Measurements from ENCODE around the gene PTGIR. TPM values are rescaled to one million over a fixed set of nuclear protein-coding genes. Genes with fewer than 3 reads are reported as not detected.
"Not testable (repeated sequence)": the region's sequence is repeated elsewhere in the genome, so short reads cannot be mapped to it uniquely, and the experiment has no call there.

Gene PTGIR
- total and polyA plus RNA-seq, 2 donors (not counting 1 experiment from before 2014, with no cell fraction given) = 16.5 to 27.8 TPM

DNA sequence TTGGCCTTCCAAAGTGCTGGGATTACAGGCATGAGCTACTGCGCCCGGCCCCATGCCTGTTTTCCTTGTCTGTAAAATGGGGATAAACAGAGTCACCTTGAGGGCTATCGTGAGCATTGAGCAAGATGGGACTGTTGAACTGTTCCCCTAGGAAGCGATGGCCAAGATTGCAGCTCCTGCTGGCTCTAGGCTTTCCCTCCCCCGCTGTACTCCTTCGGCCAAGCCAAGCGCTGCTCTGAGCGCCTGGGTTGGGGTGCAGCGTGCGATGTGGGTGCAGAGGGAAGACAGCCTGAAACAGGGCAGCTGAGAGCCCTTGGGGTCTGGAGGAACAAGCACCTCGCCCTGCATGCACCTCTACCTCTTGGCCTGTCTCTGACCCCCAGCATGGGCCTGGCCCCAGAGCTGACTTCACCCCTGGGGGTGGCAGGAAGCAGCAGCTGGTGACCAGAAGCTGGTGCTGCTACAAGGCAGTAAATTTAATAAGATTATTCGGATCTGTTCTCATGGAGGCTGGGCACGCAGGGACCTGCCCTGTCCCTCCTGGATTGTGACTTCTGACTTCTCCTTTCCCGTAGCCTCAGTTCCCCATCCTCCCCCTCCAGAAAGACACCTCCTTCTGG, 5.8 kb upstream of the PTGIR start:
- Histone ChIP-seq H3K36me3 (ENCODE audit: control insufficient read depth, insufficient read depth, low read length) (no peaks in the 10 kb centered on the region), H3K79me2 (ENCODE audit: control insufficient read depth, insufficient read depth, low read length) (no peaks in the 10 kb centered on the region), H4K20me1 (ENCODE audit: control insufficient read depth, extremely low read depth, insufficient read depth, low read length) (no peaks in the 10 kb centered on the region), H3K27me3 (ENCODE audit: control insufficient read depth, insufficient read depth, low read length) (no peaks in the 10 kb centered on the region), H3K9me3 (ENCODE audit: control insufficient read depth, insufficient read depth, low read depth, low read length) (no peaks in the 10 kb centered on the region), H2AFZ (ENCODE audit: low read length) (no peak overlapping the region), H3K4me3 (replicated peaks in 1 of 4; ENCODE audit: control extremely low read depth in 1 of 4, insufficient read depth in 1 of 4, low read depth in 3 of 4, low read length in 4 of 4) (no peak overlapping the region), H3K4me1 (ENCODE audit: control insufficient read depth, extremely low read depth, insufficient read depth, low read length) (peaks cover 16% of the 10 kb centered on the region), H3K27ac (ENCODE audit: insufficient read depth, low read length) (no peak overlapping the region), H3K9ac (ENCODE audit: insufficient read depth, low read length) (no peak overlapping the region), H3K4me2 (ENCODE audit: extremely low read depth, insufficient read depth, low read length) (no peak overlapping the region)
- TF ChIP-seq, protein P1, sequence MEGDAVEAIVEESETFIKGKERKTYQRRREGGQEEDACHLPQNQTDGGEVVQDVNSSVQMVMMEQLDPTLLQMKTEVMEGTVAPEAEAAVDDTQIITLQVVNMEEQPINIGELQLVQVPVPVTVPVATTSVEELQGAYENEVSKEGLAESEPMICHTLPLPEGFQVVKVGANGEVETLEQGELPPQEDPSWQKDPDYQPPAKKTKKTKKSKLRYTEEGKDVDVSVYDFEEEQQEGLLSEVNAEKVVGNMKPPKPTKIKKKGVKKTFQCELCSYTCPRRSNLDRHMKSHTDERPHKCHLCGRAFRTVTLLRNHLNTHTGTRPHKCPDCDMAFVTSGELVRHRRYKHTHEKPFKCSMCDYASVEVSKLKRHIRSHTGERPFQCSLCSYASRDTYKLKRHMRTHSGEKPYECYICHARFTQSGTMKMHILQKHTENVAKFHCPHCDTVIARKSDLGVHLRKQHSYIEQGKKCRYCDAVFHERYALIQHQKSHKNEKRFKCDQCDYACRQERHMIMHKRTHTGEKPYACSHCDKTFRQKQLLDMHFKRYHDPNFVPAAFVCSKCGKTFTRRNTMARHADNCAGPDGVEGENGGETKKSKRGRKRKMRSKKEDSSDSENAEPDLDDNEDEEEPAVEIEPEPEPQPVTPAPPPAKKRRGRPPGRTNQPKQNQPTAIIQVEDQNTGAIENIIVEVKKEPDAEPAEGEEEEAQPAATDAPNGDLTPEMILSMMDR (conservative IDR thresholded peaks at IDR 0.05 in 1 of 2, IDR thresholded peaks at IDR 0.05 in 1 of 2; ENCODE audit: low read depth in 1 of 2, low read length in 2 of 2) = no peak
- no peak for DNase-seq (ENCODE audit: low read depth in 2 of 2)

DNA sequence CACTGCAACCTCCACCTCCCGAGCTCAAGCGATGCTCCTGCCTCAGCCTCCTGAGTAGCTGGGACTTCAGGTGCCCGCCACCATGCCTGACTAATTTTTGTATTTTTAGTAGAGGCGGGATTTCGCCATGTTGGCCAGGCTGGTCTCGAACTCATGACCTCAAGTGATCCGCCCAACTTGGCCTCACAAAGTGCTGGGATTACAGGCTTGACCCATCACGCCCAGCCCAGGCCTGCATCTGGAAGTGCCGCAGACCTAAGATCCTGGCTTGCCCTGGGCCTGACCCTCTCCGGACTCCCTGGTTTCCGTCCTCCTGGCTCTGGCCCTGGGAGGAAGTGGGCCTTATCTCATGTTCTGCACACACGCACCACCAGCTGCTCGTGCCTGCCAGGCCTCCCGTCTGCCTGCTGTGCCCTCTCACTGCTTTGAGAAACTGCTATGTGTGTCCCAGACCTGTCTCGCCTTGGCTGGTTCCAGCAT, 4.7 kb upstream of the PTGIR start:
- H2AFZ ChIP-seq (ENCODE audit: low read length) = no peak overlapping the region
- no peak overlapping the region for H3K9ac ChIP-seq (ENCODE audit: insufficient read depth, low read length)
- H3K27ac ChIP-seq (ENCODE audit: insufficient read depth, low read length) = no peak overlapping the region
- TF ChIP-seq, protein P1 (conservative IDR thresholded peaks at IDR 0.05 in 1 of 2, IDR thresholded peaks at IDR 0.05 in 1 of 2; ENCODE audit: low read depth in 1 of 2, low read length in 2 of 2) = no peak
- TF ChIP-seq EZH2 (IDR thresholded peaks at IDR 0.05; ENCODE audit: low read length, missing control alignments) = no peak
- H3K4me1 ChIP-seq (ENCODE audit: control insufficient read depth, extremely low read depth, insufficient read depth, low read length) = peaks cover 24% of the 10 kb centered on the region
- H3K4me2 ChIP-seq (ENCODE audit: extremely low read depth, insufficient read depth, low read length) = no peak overlapping the region
- no peaks in the 10 kb centered on the region for H4K20me1 ChIP-seq (ENCODE audit: control insufficient read depth, extremely low read depth, insufficient read depth, low read length)
- no peaks in the 10 kb centered on the region for H3K79me2 ChIP-seq (ENCODE audit: control insufficient read depth, insufficient read depth, low read length)
- no peak overlapping the region for H3K4me3 ChIP-seq (replicated peaks in 1 of 4; ENCODE audit: control extremely low read depth in 1 of 4, insufficient read depth in 1 of 4, low read depth in 3 of 4, low read length in 4 of 4)
- H3K27me3 ChIP-seq (ENCODE audit: control insufficient read depth, insufficient read depth, low read length) = no peaks in the 10 kb centered on the region
- no peaks in the 10 kb centered on the region for H3K9me3 ChIP-seq (ENCODE audit: control insufficient read depth, insufficient read depth, low read depth, low read length)
- no peaks in the 10 kb centered on the region for H3K36me3 ChIP-seq (ENCODE audit: control insufficient read depth, insufficient read depth, low read length)
- DNase-seq (ENCODE audit: low read depth in 2 of 2) = peak in 1 of 2 donors; percentile 14

DNA sequence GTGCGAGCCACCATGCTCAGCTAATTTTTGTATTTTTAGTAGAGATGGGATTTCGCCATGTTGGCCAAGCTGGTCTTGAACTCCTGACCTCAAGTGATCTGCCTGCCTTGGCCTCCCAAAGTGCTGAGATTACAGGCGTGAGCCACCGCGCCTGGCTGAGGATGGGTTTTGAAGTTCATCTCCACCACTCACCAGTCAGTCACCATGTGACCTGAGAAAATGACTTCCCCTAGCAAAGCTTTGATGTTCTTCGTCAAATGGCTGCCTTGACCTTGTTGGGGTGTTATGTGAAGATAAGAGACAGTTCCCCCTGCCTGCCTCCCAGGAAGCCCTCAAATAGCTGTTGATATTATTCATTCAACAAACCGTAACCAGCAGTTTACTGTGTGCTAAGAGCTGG, 4.1 kb upstream of the PTGIR start:
- H3K9me3 ChIP-seq (ENCODE audit: control insufficient read depth, insufficient read depth, low read depth, low read length); H2AFZ ChIP-seq (ENCODE audit: low read length); DNase-seq (ENCODE audit: low read depth in 2 of 2); H3K27ac ChIP-seq (ENCODE audit: insufficient read depth, low read length); H3K36me3 ChIP-seq (ENCODE audit: control insufficient read depth, insufficient read depth, low read length); H3K4me3 ChIP-seq (replicated peaks in 1 of 4; ENCODE audit: control extremely low read depth in 1 of 4, insufficient read depth in 1 of 4, low read depth in 3 of 4, low read length in 4 of 4); H4K20me1 ChIP-seq (ENCODE audit: control insufficient read depth, extremely low read depth, insufficient read depth, low read length); H3K27me3 ChIP-seq (ENCODE audit: control insufficient read depth, insufficient read depth, low read length); H3K79me2 ChIP-seq (ENCODE audit: control insufficient read depth, insufficient read depth, low read length); H3K4me2 ChIP-seq (ENCODE audit: extremely low read depth, insufficient read depth, low read length); H3K9ac ChIP-seq (ENCODE audit: insufficient read depth, low read length): not testable (repeated sequence)
- peaks cover 24% of the 10 kb centered on the region for H3K4me1 ChIP-seq (ENCODE audit: control insufficient read depth, extremely low read depth, insufficient read depth, low read length)
